ENCODE results near the gene IPO4. TPM values are rescaled to one million over a fixed set of nuclear protein-coding genes. Genes with fewer than 3 reads are reported as not detected.

Gene IPO4
- total and polyA plus RNA-seq, 4 donors = 9.2 to 28.2 (median 21.1) TPM

DNA sequence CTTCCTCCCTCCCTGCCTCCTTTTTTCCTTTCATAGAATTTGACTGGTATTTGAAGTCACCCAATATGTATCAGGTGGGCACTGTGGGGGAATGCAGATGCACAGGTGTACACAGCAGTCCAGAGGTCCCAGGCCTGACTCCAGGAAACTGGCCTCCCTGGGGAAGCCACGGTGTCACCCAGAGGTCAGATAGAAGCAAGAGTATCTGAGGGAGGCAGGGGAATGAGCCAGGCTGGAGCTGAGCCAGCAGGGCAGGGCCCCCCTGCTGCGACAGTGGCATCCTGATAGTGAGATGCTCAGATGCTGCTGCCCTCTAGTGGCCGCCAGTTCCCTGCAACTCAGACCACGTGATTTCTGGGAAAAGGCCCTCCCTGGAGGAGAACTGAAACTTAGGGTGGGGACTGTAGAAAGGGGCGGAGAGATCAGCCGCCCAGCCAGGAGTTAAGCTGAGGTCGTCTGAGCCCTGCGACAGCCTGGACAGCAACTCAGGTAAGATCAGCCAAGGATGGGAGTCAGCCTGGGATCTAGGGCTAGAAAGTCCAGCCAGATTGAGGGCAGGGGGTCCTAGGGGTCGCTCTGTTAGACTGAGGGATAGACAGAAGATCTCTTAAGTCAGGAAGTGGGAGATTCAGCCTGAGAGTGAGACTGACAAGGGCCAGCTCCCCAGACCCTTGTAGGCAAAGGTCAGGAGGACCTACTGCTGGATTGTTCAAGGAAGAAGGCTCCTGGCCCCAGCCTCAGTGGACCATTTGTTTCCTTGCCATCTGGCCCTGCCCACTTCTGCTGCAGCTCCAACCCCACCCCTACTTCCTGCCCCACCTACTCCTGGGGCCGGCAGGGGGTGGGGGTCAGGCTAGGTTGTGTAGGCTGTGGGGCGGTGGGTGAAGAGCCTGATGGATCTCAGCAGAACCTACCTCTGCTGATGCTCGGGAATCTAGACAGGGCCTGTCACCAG, 27.5 kb downstream of the IPO4 start, which contains the start of gene IRF9:
Gene IRF9, plus strand, starts transcription at position 416 of the 955 bp plus-strand sequence. CDS start 880 bp downstream, outside the sequence.
- Histone ChIP-seq H3K27me3 (ENCODE audit: control insufficient read depth, insufficient read depth, low read length) (no peaks in the 10 kb centered on the region), H3K9me3 (ENCODE audit: control insufficient read depth, insufficient read depth, low read length) (no peaks in the 10 kb centered on the region), H3K27ac (ENCODE audit: low read depth, low read length) (peak within 1 kb of the TSS; percentile 77), H3K4me3 (ENCODE audit: low read depth, low read length) (peak within 1 kb of the TSS; percentile 68), H3K4me1 (ENCODE audit: control insufficient read depth, insufficient read depth, low read length) (peaks cover 32% of the 10 kb centered on the region), H3K36me3 (ENCODE audit: control insufficient read depth, insufficient read depth, low read length) (peaks cover 81% of the 10 kb centered on the region)
- DNase-seq (ENCODE audit: low read depth in 4 of 6, low spot score in 6 of 6) = peak; percentile 80 to 97 (median 88)
- WGBS (ENCODE audit: insufficient coverage) = 2% methylated on average over 9 of the region's 12 CpGs

DNA sequence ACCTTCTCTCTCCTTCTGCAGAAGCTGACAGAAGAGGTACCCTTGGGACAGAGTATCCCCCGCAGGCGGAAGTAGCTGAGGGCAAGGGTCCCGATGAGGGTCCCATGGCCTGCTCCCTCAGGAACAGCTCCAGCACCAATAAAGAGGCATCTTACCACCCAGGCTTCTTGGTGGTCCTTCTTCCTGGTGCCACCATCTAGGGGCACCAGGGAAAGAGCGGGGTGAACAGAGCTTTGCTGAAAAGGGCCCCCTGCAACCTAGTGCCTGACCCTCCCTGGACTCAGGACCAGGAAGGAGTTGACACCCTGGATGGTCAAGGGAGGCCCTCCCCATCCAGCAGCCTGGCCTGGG, 28.1 kb downstream of the IPO4 start:
- H3K9me3 ChIP-seq (ENCODE audit: control insufficient read depth, insufficient read depth, low read length) = no peaks in the 10 kb centered on the region
- peak overlapping the region; percentile 63 for H3K27ac ChIP-seq (ENCODE audit: low read depth, low read length)
- peaks cover 81% of the 10 kb centered on the region for H3K36me3 ChIP-seq (ENCODE audit: control insufficient read depth, insufficient read depth, low read length)
- DNase-seq (ENCODE audit: low read depth in 4 of 6, low spot score in 6 of 6) = no peak
- H3K4me3 ChIP-seq (ENCODE audit: low read depth, low read length) = no peak overlapping the region
- WGBS (ENCODE audit: insufficient coverage) = 97% methylated on average over 3 of the region's 4 CpGs
- H3K27me3 ChIP-seq (ENCODE audit: control insufficient read depth, insufficient read depth, low read length) = no peaks in the 10 kb centered on the region
- peaks cover 32% of the 10 kb centered on the region for H3K4me1 ChIP-seq (ENCODE audit: control insufficient read depth, insufficient read depth, low read length)

DNA sequence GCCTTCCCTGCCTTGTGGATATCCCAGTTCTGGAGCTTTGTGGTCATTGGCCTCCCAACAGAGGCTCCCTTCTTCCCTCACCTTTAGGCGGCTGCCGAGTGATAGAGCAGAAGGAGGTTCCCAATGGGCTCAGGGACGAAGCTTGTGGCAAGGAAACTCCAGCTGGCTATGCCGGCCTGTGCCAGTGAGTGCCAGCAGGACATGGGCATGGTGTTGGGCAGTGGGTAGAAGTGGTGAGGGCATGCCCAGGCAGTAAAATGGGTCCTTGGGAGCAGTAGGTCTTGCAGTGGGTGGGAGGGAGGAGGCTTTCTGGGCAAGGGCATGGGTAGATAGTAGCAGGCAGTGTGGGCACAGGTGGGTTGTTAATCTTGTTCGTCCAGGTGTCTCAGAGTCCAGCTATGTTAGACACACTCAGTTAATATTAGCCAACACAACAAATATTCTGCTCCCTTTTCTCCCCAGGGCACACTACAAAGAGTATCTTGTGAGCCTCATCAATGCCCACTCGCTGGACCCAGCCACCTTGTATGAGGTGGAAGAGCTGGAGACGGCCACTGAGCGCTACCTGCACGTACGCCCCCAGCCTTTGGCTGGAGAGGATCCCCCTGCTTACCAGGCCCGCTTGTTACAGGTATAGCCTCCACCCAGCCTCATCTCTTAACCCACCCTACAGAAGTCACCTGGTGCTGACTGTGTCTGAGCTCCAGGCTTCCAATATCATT, 28.7 kb downstream of the IPO4 start:
- Histone ChIP-seq H3K4me1 (ENCODE audit: control insufficient read depth, insufficient read depth, low read length) (peaks cover 32% of the 10 kb centered on the region), H3K9me3 (ENCODE audit: control insufficient read depth, insufficient read depth, low read length) (no peaks in the 10 kb centered on the region), H3K27me3 (ENCODE audit: control insufficient read depth, insufficient read depth, low read length) (no peaks in the 10 kb centered on the region), H3K27ac (ENCODE audit: low read depth, low read length) (no peak overlapping the region), H3K36me3 (ENCODE audit: control insufficient read depth, insufficient read depth, low read length) (peaks cover 81% of the 10 kb centered on the region), H3K4me3 (ENCODE audit: low read depth, low read length) (no peak overlapping the region)
- no peak for DNase-seq (ENCODE audit: low read depth in 4 of 6, low spot score in 6 of 6)
- 93% methylated on average over 7 of the region's 11 CpGs for WGBS (ENCODE audit: insufficient coverage)

DNA sequence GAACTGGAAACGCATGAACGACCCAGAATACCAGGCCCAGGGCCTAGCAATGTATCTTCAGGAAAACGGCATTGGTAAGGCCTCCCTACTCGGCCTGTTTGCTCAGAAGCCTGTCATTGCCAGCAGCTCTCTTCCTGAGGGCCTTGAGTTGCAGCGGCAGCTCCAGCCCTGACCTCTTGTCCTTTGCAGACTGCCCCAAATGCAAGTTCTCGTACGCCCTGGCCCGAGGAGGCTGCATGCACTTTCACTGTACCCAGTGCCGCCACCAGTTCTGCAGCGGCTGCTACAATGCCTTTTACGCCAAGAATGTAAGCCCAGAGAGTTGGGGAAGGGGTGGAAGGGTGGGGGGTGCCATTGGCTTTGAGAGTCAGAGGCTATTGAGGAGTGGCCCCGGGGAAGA, 31.3 kb downstream of the IPO4 start:
- H3K4me1 ChIP-seq (ENCODE audit: control insufficient read depth, insufficient read depth, low read length) = peaks cover 20% of the 10 kb centered on the region
- H3K27ac ChIP-seq (ENCODE audit: low read depth, low read length) = no peak overlapping the region
- no peaks in the 10 kb centered on the region for H3K27me3 ChIP-seq (ENCODE audit: control insufficient read depth, insufficient read depth, low read length)
- no peak for DNase-seq (ENCODE audit: low read depth in 4 of 6, low spot score in 6 of 6)
- H3K4me3 ChIP-seq (ENCODE audit: low read depth, low read length) = no peak overlapping the region
- 97% methylated on average over 12 of the region's 12 CpGs for whole genome bisulfite sequencing (ENCODE audit: insufficient coverage)
- H3K36me3 ChIP-seq (ENCODE audit: control insufficient read depth, insufficient read depth, low read length) = peaks cover 82% of the 10 kb centered on the region
- no peaks in the 10 kb centered on the region for H3K9me3 ChIP-seq (ENCODE audit: control insufficient read depth, insufficient read depth, low read length)

DNA sequence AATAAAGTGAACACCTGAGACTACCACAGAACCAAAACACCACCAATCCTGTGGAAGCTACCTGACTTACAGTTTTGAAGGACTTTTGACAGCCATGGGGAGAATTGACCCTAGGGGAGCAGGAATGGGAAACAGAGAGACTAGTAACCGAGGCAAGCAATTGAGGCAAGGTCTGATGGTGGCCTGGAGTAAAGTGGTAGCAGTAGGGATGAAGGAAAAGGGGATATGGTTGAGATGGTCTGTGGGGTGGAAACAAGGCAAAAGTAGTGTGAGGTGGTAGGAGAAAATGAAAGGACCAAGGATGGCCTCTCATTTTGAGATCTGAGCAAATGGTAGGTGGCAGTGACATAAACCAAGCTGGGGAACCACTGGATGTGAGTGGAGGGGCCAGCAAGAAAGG, 31.8 kb downstream of the IPO4 start:
- peaks cover 81% of the 10 kb centered on the region for H3K36me3 ChIP-seq (ENCODE audit: control insufficient read depth, insufficient read depth, low read length)

DNA sequence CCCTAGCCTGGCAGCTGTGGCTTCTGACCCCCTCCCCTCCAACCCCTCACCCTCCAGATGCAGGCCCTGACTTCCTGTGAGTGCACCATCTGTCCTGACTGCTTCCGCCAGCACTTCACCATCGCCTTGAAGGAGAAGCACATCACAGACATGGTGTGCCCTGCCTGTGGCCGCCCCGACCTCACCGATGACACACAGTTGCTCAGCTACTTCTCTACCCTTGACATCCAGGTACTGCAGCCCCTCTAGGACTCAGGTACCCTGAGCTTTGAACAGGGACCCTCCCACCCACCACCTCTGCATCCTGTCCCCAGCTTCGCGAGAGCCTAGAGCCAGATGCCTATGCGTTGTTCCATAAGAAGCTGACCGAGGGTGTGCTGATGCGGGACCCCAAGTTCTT, 33.5 kb downstream of the IPO4 start:
- H3K36me3 ChIP-seq (ENCODE audit: control insufficient read depth, insufficient read depth, low read length) = peaks cover 90% of the 10 kb centered on the region
- no peak for DNase-seq (ENCODE audit: low read depth in 4 of 6, low spot score in 6 of 6)
- H3K27me3 ChIP-seq (ENCODE audit: control insufficient read depth, insufficient read depth, low read length) = no peaks in the 10 kb centered on the region
- peaks cover 5% of the 10 kb centered on the region for H3K4me1 ChIP-seq (ENCODE audit: control insufficient read depth, insufficient read depth, low read length)
- no peak overlapping the region for H3K27ac ChIP-seq (ENCODE audit: low read depth, low read length)
- H3K9me3 ChIP-seq (ENCODE audit: control insufficient read depth, insufficient read depth, low read length) = no peaks in the 10 kb centered on the region
- no peak overlapping the region for H3K4me3 ChIP-seq (ENCODE audit: low read depth, low read length)
- WGBS (ENCODE audit: insufficient coverage) = 98% methylated on average over 8 of the region's 10 CpGs

More for the DNA sequence above, 31.8 kb downstream of the IPO4 start:
- no peak overlapping the region for H3K27ac ChIP-seq (ENCODE audit: low read depth, low read length)
- WGBS (ENCODE audit: insufficient coverage) = 100% methylated on average over 1 of the region's 1 CpG
- no peaks in the 10 kb centered on the region for H3K27me3 ChIP-seq (ENCODE audit: control insufficient read depth, insufficient read depth, low read length)
- H3K4me3 ChIP-seq (ENCODE audit: low read depth, low read length) = no peak overlapping the region
- no peaks in the 10 kb centered on the region for H3K9me3 ChIP-seq (ENCODE audit: control insufficient read depth, insufficient read depth, low read length)
- peaks cover 15% of the 10 kb centered on the region for H3K4me1 ChIP-seq (ENCODE audit: control insufficient read depth, insufficient read depth, low read length)
- DNase-seq (ENCODE audit: low read depth in 4 of 6, low spot score in 6 of 6) = no peak

DNA sequence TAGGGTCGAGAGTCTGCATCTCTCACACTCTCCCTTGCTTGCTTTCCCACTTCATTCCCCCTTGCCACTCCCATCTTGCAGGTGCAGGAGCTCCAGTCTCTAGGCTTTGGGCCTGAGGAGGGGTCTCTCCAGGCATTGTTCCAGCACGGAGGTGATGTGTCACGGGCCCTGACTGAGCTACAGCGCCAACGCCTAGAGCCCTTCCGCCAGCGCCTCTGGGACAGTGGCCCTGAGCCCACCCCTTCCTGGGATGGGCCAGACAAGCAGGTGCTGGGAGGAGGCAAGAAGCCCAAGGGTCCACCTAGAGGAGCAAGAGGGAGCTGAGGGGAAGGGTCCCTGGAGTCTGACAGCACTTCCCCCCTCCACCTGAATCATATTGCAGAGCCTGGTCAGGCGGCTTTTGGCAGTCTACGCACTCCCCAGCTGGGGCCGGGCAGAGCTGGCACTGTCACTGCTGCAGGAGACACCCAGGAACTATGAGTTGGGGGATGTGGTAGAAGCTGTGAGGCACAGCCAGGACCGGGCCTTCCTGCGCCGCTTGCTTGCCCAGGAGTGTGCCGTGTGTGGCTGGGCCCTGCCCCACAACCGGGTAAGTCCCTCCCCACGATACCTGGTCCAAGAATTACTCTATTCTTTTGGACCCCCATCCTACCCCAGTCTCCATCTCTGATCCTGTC, 37.1 kb downstream of the IPO4 start:
- no peak overlapping the region for H3K27ac ChIP-seq (ENCODE audit: low read depth, low read length)
- no peak for DNase-seq (ENCODE audit: low read depth in 4 of 6, low spot score in 6 of 6)
- peaks cover 76% of the 10 kb centered on the region for H3K36me3 ChIP-seq (ENCODE audit: control insufficient read depth, insufficient read depth, low read length)
- no peak overlapping the region for H3K4me3 ChIP-seq (ENCODE audit: low read depth, low read length)
- H3K4me1 ChIP-seq (ENCODE audit: control insufficient read depth, insufficient read depth, low read length) = peaks cover 20% of the 10 kb centered on the region
- WGBS (ENCODE audit: insufficient coverage) = 91% methylated on average over 11 of the region's 16 CpGs
- no peaks in the 10 kb centered on the region for H3K27me3 ChIP-seq (ENCODE audit: control insufficient read depth, insufficient read depth, low read length)
- no peaks in the 10 kb centered on the region for H3K9me3 ChIP-seq (ENCODE audit: control insufficient read depth, insufficient read depth, low read length)

DNA sequence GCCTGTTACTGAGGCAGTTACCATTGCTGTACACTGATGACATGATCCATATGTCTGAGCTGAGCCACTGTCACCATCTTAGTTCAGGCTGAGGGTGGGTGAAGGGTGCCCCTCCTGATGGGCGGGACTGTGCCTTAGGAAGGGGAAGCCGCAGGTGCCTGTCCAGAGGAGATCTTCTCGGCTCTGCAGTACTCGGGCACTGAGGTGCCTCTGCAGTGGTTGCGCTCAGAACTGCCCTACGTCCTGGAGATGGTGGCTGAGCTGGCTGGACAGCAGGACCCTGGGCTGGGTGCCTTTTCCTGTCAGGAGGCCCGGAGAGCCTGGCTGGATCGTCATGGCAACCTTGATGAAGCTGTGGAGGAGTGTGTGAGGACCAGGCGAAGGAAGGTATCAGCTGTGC, 37.6 kb downstream of the IPO4 start:
- DNase-seq (ENCODE audit: low read depth in 4 of 6, low spot score in 6 of 6) = no peak
- Histone ChIP-seq H3K4me3 (ENCODE audit: low read depth, low read length) (no peak overlapping the region), H3K27ac (ENCODE audit: low read depth, low read length) (no peak overlapping the region), H3K4me1 (ENCODE audit: control insufficient read depth, insufficient read depth, low read length) (peaks cover 24% of the 10 kb centered on the region), H3K27me3 (ENCODE audit: control insufficient read depth, insufficient read depth, low read length) (no peaks in the 10 kb centered on the region), H3K9me3 (ENCODE audit: control insufficient read depth, insufficient read depth, low read length) (no peaks in the 10 kb centered on the region), H3K36me3 (ENCODE audit: control insufficient read depth, insufficient read depth, low read length) (peaks cover 70% of the 10 kb centered on the region)
- 81% methylated on average over 8 of the region's 9 CpGs for WGBS (ENCODE audit: insufficient coverage)

DNA sequence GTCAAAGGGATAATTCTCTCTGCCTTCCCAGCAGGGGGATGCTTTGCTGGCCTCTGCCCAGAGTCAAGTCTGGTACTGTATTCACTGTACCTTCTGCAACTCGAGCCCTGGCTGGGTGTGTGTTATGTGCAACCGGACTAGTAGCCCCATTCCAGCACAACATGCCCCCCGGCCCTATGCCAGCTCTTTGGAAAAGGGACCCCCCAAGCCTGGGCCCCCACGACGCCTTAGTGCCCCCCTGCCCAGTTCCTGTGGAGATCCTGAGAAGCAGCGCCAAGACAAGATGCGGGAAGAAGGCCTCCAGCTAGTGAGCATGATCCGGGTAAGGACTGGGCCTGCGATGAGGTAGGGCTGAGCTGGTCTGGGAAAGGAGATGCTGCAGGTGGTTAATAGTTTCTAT, 38.0 kb downstream of the IPO4 start:
- no peak overlapping the region for H3K4me3 ChIP-seq (ENCODE audit: low read depth, low read length)
- H3K4me1 ChIP-seq (ENCODE audit: control insufficient read depth, insufficient read depth, low read length) = peaks cover 24% of the 10 kb centered on the region
- DNase-seq (ENCODE audit: low read depth in 4 of 6, low spot score in 6 of 6) = no peak
- no peaks in the 10 kb centered on the region for H3K9me3 ChIP-seq (ENCODE audit: control insufficient read depth, insufficient read depth, low read length)
- H3K27me3 ChIP-seq (ENCODE audit: control insufficient read depth, insufficient read depth, low read length) = no peaks in the 10 kb centered on the region
- peaks cover 66% of the 10 kb centered on the region for H3K36me3 ChIP-seq (ENCODE audit: control insufficient read depth, insufficient read depth, low read length)
- 90% methylated on average over 8 of the region's 9 CpGs for WGBS (ENCODE audit: insufficient coverage)
- H3K27ac ChIP-seq (ENCODE audit: low read depth, low read length) = no peak overlapping the region

Data from spinal cord (tissue), 10 donors.